Muscle of leg (tissue), 11 donors: ENCODE data around the gene PLEKHH1. TPM values are rescaled to one million over a fixed set of nuclear protein-coding genes. Genes with fewer than 3 reads are reported as not detected.

Experiments
- DNase-seq: peaks from one replicate; pipeline ENCODE4 v3.0.0; 2013
- H3K27ac ChIP-seq: one replicate; pipeline ENCODE4 v1.5.1; 2013; ENCODE audit warnings: mild to moderate bottlenecking, low read length, control low read depth
- H3K27me3 ChIP-seq: one replicate; pipeline ENCODE4 v1.6.1; 2013; ENCODE audit warnings: low read length; ENCODE audit not compliant: control insufficient read depth, insufficient read depth
- H3K36me3 ChIP-seq: one replicate; pipeline ENCODE4 v1.6.1; 2013; ENCODE audit warnings: low read length; ENCODE audit not compliant: control insufficient read depth, insufficient read depth
- H3K4me1 ChIP-seq: one replicate; pipeline ENCODE4 v1.6.1; 2013; ENCODE audit warnings: low read length; ENCODE audit not compliant: control insufficient read depth, insufficient read depth
- H3K4me3 ChIP-seq: one replicate; pipeline ENCODE4 v1.5.1; 2013; ENCODE audit warnings: low read length, control low read depth
- H3K9me3 ChIP-seq: replicated peaks from 2 replicates; pipeline ENCODE4 v1.6.1; 2013; ENCODE audit warnings: low read depth, low read length; ENCODE audit not compliant: control insufficient read depth
- WGBS: methylation state at CpG from one replicate; pipeline ENCODE4 v1.1.5; 2013; ENCODE audit warnings: missing lambda C conversion rate; ENCODE audit not compliant: insufficient coverage; 5-methylcytosine and 5-hydroxymethylcytosine counted together
- polyA plus RNA-seq, 8 donors: library from polyadenylated mRNA; unstranded; fragments of 120-200 nt; gene quantifications; one replicate each; pipeline versions ENCODE4 v1.2.1 to v1.2.3, GENCODE V29; 2013; ENCODE audit warnings: inconsistent platforms in 1 of 8, low replicate concordance in 1 of 8; ENCODE audit not compliant: insufficient read length in 8 of 8, insufficient read depth in 1 of 8
- total RNA-seq: library from RNA; stranded (reverse); fragments of 120-200 nt; gene quantifications from one replicate; pipeline ENCODE4 v1.2.4, GENCODE V29; 2013

PLEKHH1 gene
- total and polyA plus RNA-seq, 9 donors, result 0.58 to 3.5 (median 1.3) TPM

- no peak overlapping the region for H3K4me3 ChIP-seq
- DNase-seq, result no peak
- no peak overlapping the region for H3K27ac ChIP-seq
- no peaks in the 10 kb centered on the region for H3K36me3 ChIP-seq
- WGBS, result 41% methylated on average over 10 of the region's 12 CpGs
- peaks cover 53% of the 10 kb centered on the region for H3K27me3 ChIP-seq
- peaks cover 10% of the 10 kb centered on the region for H3K4me1 ChIP-seq
- H3K9me3 ChIP-seq, result no peaks in the 10 kb centered on the region
These were observed 16.0 kb upstream of the PLEKHH1 start for GRCh38 chr14:67517083-67517482.

- Histone ChIP-seq H3K36me3 (no peaks in the 10 kb centered on the region), H3K9me3 (no peaks in the 10 kb centered on the region), H3K4me1 (peaks cover 5% of the 10 kb centered on the region), H3K27ac (no peak overlapping the region), H3K4me3 (no peak overlapping the region), H3K27me3 (peaks cover 57% of the 10 kb centered on the region)
- WGBS, result 68% methylated on average over 4 of the region's 5 CpGs
- DNase-seq, result no peak
These were observed 13.7 kb upstream of the PLEKHH1 start for GRCh38 chr14:67519406-67519805.

GRCh38 chr14:67520482-67520881 lies 12.6 kb upstream of the PLEKHH1 start:
- Histone ChIP-seq H3K4me1 (peaks cover 2% of the 10 kb centered on the region), H3K27ac (no peak overlapping the region), H3K27me3 (peaks cover 57% of the 10 kb centered on the region), H3K36me3 (no peaks in the 10 kb centered on the region), H3K4me3 (no peak overlapping the region), H3K9me3 (no peaks in the 10 kb centered on the region)
- WGBS, result no CpG with 5 or more reads among the region's 1 CpG
- no peak for DNase-seq

- H3K27me3 ChIP-seq, result peaks cover 44% of the 10 kb centered on the region
- H3K27ac ChIP-seq, result no peak overlapping the region
- no peak for DNase-seq
- no peak overlapping the region for H3K4me3 ChIP-seq
- no peaks in the 10 kb centered on the region for H3K9me3 ChIP-seq
- H3K4me1 ChIP-seq, result no peaks in the 10 kb centered on the region
- H3K36me3 ChIP-seq, result no peaks in the 10 kb centered on the region
- no CpG with 5 or more reads among the region's 2 CpGs for WGBS
These were observed 10.8 kb upstream of the PLEKHH1 start for GRCh38 chr14:67522270-67522669.

GRCh38 chr14:67523764-67524633 lies 9.1 kb upstream of the PLEKHH1 start:
- peaks cover 42% of the 10 kb centered on the region for H3K27me3 ChIP-seq
- 67% methylated on average over 3 of the region's 7 CpGs for WGBS
- DNase-seq, result no peak
- H3K9me3 ChIP-seq, result no peaks in the 10 kb centered on the region
- H3K36me3 ChIP-seq, result no peaks in the 10 kb centered on the region
- no peak overlapping the region for H3K4me3 ChIP-seq
- no peak overlapping the region for H3K27ac ChIP-seq
- no peaks in the 10 kb centered on the region for H3K4me1 ChIP-seq

- DNase-seq, result no peak
- Histone ChIP-seq H3K4me3 (no peak overlapping the region), H3K27me3 (peaks cover 41% of the 10 kb centered on the region), H3K9me3 (no peaks in the 10 kb centered on the region), H3K36me3 (no peaks in the 10 kb centered on the region), H3K27ac (no peak overlapping the region), H3K4me1 (no peaks in the 10 kb centered on the region)
- WGBS, result no CpG with 5 or more reads among the region's 3 CpGs
These were observed 8.5 kb upstream of the PLEKHH1 start for GRCh38 chr14:67524634-67524963.

DNA sequence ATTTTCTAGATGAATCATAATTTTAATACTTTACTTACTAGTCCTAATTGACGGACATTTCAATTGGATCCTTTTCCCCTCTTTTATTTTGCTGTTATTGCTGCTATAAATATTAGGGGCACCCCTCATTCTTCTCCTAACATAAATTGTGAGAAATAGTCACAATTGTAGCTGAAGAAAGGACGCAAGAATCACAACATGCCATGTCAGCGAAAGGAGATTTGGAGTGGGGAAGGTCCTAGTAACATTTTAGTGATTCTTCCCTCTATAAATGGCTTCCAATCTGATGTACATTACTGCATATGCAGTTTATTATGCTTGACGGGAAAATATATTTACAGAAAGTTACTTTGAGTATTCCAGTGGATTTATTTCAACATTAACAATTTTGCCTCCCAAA lies 7.7 kb upstream of the PLEKHH1 start:
- H3K27ac ChIP-seq, result no peak overlapping the region
- no peak overlapping the region for H3K4me3 ChIP-seq
- no CpG with 5 or more reads among the region's 4 CpGs for WGBS
- H3K27me3 ChIP-seq, result peaks cover 39% of the 10 kb centered on the region
- H3K9me3 ChIP-seq, result no peaks in the 10 kb centered on the region
- no peak for DNase-seq
- H3K4me1 ChIP-seq, result no peaks in the 10 kb centered on the region
- H3K36me3 ChIP-seq, result no peaks in the 10 kb centered on the region

- WGBS, result 100% methylated on average over 1 of the region's 6 CpGs
- no peak overlapping the region for H3K4me3 ChIP-seq
- no peaks in the 10 kb centered on the region for H3K9me3 ChIP-seq
- H3K4me1 ChIP-seq, result no peaks in the 10 kb centered on the region
- DNase-seq, result no peak
- H3K27me3 ChIP-seq, result peaks cover 39% of the 10 kb centered on the region
- H3K27ac ChIP-seq, result no peak overlapping the region
- H3K36me3 ChIP-seq, result no peaks in the 10 kb centered on the region
These were observed 6.9 kb upstream of the PLEKHH1 start for GRCh38 chr14:67526181-67526580.

- H3K27ac ChIP-seq, result no peak overlapping the region
- WGBS, result 73% methylated on average over 3 of the region's 8 CpGs
- H3K27me3 ChIP-seq, result peaks cover 38% of the 10 kb centered on the region
- peak; percentile 39 for DNase-seq
- H3K9me3 ChIP-seq, result no peaks in the 10 kb centered on the region
- H3K4me3 ChIP-seq, result no peak overlapping the region
- H3K4me1 ChIP-seq, result no peaks in the 10 kb centered on the region
- H3K36me3 ChIP-seq, result no peaks in the 10 kb centered on the region
These were observed 6.2 kb upstream of the PLEKHH1 start for GRCh38 chr14:67526676-67527459.

GRCh38 chr14:67527756-67528155 lies 5.3 kb upstream of the PLEKHH1 start:
- DNase-seq, result no peak
- Histone ChIP-seq H3K4me3 (no peak overlapping the region), H3K36me3 (no peaks in the 10 kb centered on the region), H3K4me1 (no peaks in the 10 kb centered on the region), H3K9me3 (no peaks in the 10 kb centered on the region), H3K27me3 (peaks cover 35% of the 10 kb centered on the region), H3K27ac (no peak overlapping the region)
- WGBS, result no CpG with 5 or more reads among the region's 5 CpGs
